Lung (tissue), 12 donors: ENCODE measurements around the gene ATF6. TPM values are rescaled to one million over a fixed set of nuclear protein-coding genes. Genes with fewer than 3 reads are reported as not detected.

Experiments used
- ATAC-seq: fragments of 200-7000 bp; cut with Tn5 transposase; one replicate; pipeline ENCODE4 v1.9.1; 2020; ENCODE audit warnings: moderate number of reproducible peaks; ENCODE audit not compliant: insufficient read depth, low FRiP score
- DNase-seq, 3 donors: peaks; one replicate each; pipeline ENCODE4 v3.0.0-alpha.2; 2013 to 2017
- H3K27ac ChIP-seq, 2 donors: one replicate each; pipeline ENCODE4 v1.5.1; 2013; ENCODE audit warnings: mild to moderate bottlenecking in 2 of 2, moderate library complexity in 2 of 2, control low read depth in 1 of 2, inconsistent platforms in 1 of 2, low read depth in 1 of 2, low read length in 1 of 2
- H3K27me3 ChIP-seq, 3 donors: one replicate each; pipeline ENCODE4 v1.5.1; 2013; ENCODE audit warnings: low read length in 2 of 3; ENCODE audit not compliant: control insufficient read depth in 3 of 3, insufficient read depth in 3 of 3
- H3K36me3 ChIP-seq, 4 donors: one replicate each; pipeline ENCODE4 v1.5.1; 2013; ENCODE audit warnings: low read length in 4 of 4, mild to moderate bottlenecking in 1 of 4, moderate library complexity in 1 of 4; ENCODE audit not compliant: control insufficient read depth in 4 of 4, insufficient read depth in 4 of 4
- H3K4me1 ChIP-seq, 5 donors: one replicate each; pipeline ENCODE4 v1.5.1; 2013; ENCODE audit warnings: low read length in 5 of 5, mild to moderate bottlenecking in 2 of 5, moderate library complexity in 1 of 5; ENCODE audit not compliant: control insufficient read depth in 5 of 5, insufficient read depth in 5 of 5
- H3K4me3 ChIP-seq: one replicate; pipeline ENCODE4 v1.5.1; 2013; ENCODE audit warnings: mild to moderate bottlenecking, control low read depth, moderate library complexity
- H3K9ac ChIP-seq, 2 donors: one replicate each; pipeline ENCODE4 v1.5.1; 2013; ENCODE audit warnings: low read length in 2 of 2, control low read depth in 1 of 2; ENCODE audit not compliant: insufficient read depth in 1 of 2
- H3K9me3 ChIP-seq, 4 donors: one replicate each; pipeline ENCODE4 v1.5.1; 2013; ENCODE audit warnings: low read length in 3 of 4, mild to moderate bottlenecking in 1 of 4, moderate library complexity in 1 of 4; ENCODE audit not compliant: control insufficient read depth in 4 of 4, insufficient read depth in 3 of 4
- WGBS, 2 donors: extraction: QIAGEN DNeasy Blood & Tissue Kit; methylation state at CpG; one replicate each; pipeline ENCODE4 v1.1.7; 2013; 5-methylcytosine and 5-hydroxymethylcytosine counted together
- polyA plus RNA-seq, 2 donors: library from polyadenylated mRNA; stranded (reverse); fragments of 200-250 nt; gene quantifications; one replicate each; pipeline ENCODE4 v1.2.1, GENCODE V29; 2013
- total RNA-seq, 2 donors: library from RNA; depleted of rRNA in 1 of 2; stranded (reverse); fragments of >200 nt in 1 of 2; gene quantifications; one replicate each; pipeline ENCODE4 v1.2.1, GENCODE V29; 2014 to 2021
- TF ChIP-seq, protein P1 (sequence below): IDR thresholded peaks from 2 replicates; pipeline ENCODE4 v1.5.1; 2012; ENCODE audit warnings: mild to moderate bottlenecking; ENCODE audit errors: control extremely low read depth, extremely low read depth
- donor health status: control.
- donor health status: control.
- donor health status: Bipolar disorder and iron deficiency.
- donor health status: healthy.
- donor health status: DM: yes; HTN: yes; CAD: no.

The ATF6 gene
- total and polyA plus RNA-seq, 4 donors, result 4.3 to 44.8 (median 22.6) TPM

DNA sequence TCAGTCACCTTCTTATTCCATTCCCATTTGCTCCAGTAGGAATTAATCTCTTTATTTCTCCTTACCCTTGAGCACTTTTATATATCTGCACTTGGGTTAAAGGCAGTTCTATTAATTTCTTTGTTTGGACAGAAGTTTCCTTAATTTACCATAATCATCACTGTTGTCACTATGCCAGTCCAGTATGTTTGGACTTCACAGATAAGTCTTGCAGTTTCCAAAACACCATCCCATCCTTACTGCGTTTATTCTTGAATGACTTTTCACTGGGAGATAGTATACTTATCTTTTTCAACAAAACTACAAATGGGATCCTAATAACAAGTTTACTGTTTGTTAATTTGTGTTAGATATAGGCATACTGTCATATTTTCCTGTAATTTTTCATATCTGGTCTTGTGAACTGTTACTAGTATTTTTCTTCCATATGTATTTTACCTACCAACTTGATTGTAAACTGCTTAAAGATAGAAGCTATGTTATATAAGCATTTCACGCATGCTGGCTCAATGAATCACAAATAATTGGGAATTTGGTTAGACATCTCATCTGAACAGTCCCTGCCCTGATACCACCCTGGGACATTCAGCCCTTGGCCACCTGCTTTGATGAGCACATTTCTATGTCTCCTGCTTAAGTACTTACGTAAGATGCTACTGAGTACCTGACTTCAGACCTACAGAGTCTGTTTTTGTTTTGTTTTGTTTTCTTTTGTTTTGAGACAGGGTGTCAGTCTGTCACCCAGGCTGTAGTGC is 179.4 kb downstream of the ATF6 start:
- Histone ChIP-seq H3K27me3 (no peaks in the 10 kb centered on the region), H3K27ac (no peak overlapping the region), H3K36me3 (peaks cover 0 to 12% (median 2%) of the 10 kb centered on the region in 4 donors), H3K9ac (no peak overlapping the region), H3K9me3 (no peaks in the 10 kb centered on the region), H3K4me1 (peaks cover 0 to 6% (median 3%) of the 10 kb centered on the region in 5 donors), H3K4me3 (no peak overlapping the region)
- ATAC-seq (no peak), DNase-seq (no peak)
- 83 to 88% methylated on average over 3 of the region's 3 CpGs for WGBS, 2 donors
- TF ChIP-seq, protein P1, sequence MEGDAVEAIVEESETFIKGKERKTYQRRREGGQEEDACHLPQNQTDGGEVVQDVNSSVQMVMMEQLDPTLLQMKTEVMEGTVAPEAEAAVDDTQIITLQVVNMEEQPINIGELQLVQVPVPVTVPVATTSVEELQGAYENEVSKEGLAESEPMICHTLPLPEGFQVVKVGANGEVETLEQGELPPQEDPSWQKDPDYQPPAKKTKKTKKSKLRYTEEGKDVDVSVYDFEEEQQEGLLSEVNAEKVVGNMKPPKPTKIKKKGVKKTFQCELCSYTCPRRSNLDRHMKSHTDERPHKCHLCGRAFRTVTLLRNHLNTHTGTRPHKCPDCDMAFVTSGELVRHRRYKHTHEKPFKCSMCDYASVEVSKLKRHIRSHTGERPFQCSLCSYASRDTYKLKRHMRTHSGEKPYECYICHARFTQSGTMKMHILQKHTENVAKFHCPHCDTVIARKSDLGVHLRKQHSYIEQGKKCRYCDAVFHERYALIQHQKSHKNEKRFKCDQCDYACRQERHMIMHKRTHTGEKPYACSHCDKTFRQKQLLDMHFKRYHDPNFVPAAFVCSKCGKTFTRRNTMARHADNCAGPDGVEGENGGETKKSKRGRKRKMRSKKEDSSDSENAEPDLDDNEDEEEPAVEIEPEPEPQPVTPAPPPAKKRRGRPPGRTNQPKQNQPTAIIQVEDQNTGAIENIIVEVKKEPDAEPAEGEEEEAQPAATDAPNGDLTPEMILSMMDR, result no peak

DNA sequence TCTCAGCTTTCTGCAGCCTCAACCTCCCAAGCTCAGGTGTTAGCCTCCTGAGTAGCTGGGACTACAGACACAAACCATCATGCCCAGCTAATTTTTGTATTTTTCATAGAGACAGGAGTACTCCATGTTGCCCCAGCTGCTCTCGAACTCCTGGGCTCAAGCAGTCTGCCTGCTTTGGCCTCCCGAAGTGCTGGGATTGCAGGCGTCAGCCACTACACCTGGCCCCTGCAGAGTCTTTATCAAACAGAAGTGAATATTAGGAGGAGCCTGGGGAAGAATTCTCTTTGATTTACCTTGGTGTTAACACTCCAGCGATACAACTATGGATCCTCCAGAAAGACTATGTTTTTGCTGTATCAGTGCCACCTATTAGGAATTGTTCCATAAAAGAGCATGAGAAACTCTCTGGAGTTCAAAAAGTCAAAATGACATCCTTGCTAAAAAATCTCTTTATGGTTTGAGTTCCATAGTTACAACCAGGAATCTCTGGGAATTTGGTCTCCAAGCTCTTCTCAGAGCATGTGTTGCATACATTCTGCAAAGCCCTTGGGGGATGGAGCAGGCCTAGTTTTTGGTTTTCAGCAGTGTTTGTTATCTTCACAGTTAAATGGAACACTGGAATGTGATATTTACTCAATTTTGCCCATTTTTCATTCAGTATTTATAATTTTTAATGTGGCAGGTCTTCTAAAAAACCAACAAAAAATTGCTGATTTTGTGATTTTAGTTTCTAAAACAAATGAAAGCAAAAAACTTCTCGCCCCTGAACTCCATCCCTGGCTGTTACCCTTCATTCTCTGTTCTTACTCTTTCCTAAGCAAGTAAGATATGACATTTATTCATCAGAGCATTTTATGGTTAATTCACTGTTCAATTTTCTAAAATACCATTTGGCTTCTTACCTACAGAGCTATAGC is 180.2 kb downstream of the ATF6 start:
- TF ChIP-seq, protein P1, result no peak
- Histone ChIP-seq H3K27me3 (no peaks in the 10 kb centered on the region), H3K36me3 (peaks cover 0 to 12% (median 2%) of the 10 kb centered on the region in 4 donors), H3K4me3 (no peak overlapping the region), H3K9me3 (no peaks in the 10 kb centered on the region), H3K27ac (no peak overlapping the region), H3K9ac (no peak overlapping the region), H3K4me1 (peaks cover 0 to 6% (median 3%) of the 10 kb centered on the region in 5 donors)
- no peak for ATAC-seq
- 89% methylated on average over 5 of the region's 5 CpGs for WGBS, 2 donors
- peak in 1 of 3 donors; percentile 29 for DNase-seq

DNA sequence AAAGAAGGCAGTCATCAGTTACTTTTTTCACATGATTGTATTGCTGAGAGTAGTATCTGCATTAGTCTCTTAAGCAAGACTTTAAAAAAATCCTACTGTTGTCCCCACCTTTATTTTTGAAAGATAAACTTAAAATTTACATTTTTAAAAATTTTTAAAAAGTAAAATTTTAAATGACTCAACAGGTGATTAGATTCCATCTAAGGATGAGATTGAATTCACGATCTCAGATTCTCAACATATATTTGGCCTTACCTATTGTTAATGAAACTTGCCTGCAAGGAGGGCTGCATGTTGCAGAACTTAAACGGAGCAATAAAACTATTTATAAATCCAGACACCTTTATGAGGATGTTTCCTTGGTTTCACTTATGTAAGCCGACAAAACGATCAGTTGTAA is 182.3 kb downstream of the ATF6 start:
- Histone ChIP-seq H3K27me3 (no peaks in the 10 kb centered on the region), H3K4me1 (peaks cover 0 to 6% (median 3%) of the 10 kb centered on the region in 5 donors), H3K4me3 (no peak overlapping the region), H3K9ac (no peak overlapping the region), H3K27ac (no peak overlapping the region), H3K9me3 (no peaks in the 10 kb centered on the region), H3K36me3 (peaks cover 0 to 8% (median under 1%) of the 10 kb centered on the region in 4 donors)
- DNase-seq, result no peak
- TF ChIP-seq, protein P1, result no peak
- 17 to 32% methylated on average over 4 of the region's 4 CpGs for WGBS, 2 donors
- no peak for ATAC-seq
